HG03354 (cell line): Measurements from ENCODE around the gene ZNF22.
A peak's percentile ranks its signal among the peaks of the same experiment; 100 is the strongest.

Experiments
- ATAC-seq: cut with Tn5 transposase; IDR thresholded peaks from one replicate; pipeline ENCODE4 v1.9.1; 2021; ENCODE audit warnings: mild to moderate bottlenecking; ENCODE audit not compliant: unreplicated experiment, poor library complexity, severe bottlenecking

The ZNF22 gene

DNA sequence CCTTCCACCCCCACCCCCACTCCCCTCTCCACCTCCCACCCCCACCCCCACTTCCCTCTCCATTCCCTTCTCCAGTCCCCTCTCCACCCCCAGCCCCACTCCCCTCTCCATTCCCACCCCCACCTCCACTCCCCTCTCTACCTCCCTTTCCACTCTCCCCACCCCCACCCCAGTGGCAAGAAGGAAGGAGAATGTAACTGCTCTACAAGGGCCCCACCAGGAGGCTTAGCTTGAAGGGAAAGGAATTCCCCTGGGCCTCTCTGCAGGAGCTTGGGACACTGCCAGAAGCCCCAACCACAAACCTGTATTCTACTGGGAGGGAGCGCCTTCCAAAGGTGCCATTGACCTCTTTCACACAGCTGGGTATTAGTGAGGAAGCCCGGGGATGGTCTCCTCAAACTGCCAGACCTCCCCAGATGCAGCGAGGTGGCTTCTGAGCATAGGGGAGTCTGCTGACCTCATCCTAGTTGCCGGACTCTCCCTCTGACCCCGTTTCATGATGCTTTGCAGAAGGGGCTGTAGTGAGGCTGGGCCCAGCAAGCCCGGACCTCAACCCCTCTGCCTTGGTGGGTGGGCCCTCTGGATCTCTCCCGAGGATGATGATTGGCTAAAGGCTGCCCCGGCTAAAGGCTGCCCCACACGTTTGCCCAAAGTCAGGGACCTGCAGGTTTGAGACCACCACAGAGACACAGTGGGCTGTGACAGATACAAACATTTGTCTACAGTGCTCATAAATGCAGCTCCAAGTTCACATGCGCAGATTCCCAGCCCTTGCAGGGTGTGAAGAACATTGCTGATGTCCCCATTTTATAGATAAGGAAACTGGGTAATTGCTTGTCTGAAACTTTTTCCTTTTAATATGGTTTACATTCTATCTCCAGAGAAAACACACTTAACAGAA is 25.0 kb upstream of the ZNF22 start:
- ATAC-seq, result no peak

DNA sequence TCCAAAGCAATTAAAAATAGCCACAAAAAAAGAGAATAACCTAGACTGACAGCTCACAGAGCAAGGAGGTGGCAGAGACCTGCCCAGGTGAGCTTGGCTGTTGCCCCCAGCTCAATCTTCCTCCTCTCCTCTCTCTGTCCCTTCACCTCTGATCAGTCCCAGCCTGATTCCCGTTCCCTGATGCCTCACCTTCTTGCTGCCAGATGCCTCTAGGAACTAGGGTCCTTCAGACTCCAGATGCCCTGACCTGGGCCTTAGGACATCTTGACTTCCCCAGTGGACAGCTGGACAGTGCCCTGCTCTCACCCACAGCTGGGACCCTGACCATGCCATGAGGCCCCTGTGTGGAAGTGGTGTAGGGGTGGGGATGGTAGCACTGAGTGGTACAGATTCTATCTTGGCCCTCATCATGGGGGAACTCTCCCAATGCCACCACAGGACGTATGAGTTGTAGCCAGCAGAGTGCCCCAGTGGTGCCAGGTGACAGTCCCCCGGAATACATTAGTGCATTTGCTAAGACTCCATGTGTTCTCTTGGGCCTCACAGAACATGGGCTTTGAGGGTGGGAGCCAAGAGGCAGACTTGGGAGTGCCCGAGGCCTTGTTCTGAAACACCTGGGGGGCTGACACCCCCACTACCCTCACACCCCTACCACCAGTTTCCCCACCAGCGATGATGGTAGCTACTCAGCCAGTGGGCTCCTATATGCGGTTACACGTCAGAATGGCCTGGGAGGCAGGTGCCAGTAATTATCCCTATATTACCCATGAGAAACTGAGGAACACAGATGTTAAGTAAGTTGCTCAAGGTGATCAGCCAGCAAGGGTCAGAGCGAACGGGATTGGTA is 24.1 kb upstream of the ZNF22 start:
- ATAC-seq, result no peak

DNA sequence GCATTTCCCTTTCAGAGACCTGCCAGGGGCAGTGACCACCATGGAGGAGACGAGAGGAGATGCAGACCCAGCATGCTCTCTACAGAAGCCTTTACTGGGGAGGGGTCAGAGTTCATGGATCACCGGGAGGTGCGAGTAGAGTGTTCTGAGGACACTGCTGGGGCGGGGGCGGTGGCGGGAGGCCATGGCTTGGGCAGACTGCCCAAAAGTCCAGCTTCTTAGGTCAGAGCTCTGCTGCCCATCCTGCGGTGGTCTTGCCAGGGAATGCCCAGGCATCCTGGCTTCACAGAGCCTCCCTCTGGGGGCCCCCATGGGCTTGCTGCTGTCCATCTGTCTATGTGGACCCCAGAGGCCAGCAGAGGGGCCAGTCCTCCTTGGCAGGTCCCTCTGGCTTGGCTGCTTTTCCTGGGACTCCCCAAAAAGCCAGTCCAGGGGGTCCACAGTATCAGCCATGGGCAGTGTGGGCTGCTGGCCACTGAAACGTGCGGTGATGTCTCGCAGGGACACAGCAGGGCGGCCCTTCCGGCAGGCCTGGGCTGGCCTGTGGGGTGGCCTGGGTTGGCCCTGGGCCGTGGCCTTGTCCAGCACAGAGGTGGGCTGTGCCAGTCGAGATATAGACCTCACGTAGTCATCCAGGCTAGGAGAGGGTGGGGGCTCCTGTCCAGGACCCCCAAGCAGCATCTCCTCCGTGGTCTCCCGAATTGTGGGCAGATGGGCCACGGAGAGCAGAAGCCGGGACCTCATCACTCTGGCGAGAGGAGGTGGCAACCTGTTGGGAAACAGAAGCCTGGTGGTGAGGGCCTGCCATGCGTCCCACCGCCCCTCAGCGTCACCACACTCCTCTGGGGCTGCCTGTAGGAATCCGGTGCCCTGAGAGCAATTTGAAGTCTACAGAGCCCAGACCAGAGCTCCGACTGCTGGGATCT is 23.2 kb upstream of the ZNF22 start:
- ATAC-seq, result no peak

GRCh38 chr10:44978213-44978569 is 22.5 kb upstream of the ZNF22 start:
- no peak for ATAC-seq

GRCh38 chr10:44978570-44979280 is 22.0 kb upstream of the ZNF22 start, which contains the start of gene DEPP1:
DEPP1 (minus strand) TSS chr10:44978809; CDS start chr10:44978030, 779 bp downstream.
- no peak for ATAC-seq

DNA sequence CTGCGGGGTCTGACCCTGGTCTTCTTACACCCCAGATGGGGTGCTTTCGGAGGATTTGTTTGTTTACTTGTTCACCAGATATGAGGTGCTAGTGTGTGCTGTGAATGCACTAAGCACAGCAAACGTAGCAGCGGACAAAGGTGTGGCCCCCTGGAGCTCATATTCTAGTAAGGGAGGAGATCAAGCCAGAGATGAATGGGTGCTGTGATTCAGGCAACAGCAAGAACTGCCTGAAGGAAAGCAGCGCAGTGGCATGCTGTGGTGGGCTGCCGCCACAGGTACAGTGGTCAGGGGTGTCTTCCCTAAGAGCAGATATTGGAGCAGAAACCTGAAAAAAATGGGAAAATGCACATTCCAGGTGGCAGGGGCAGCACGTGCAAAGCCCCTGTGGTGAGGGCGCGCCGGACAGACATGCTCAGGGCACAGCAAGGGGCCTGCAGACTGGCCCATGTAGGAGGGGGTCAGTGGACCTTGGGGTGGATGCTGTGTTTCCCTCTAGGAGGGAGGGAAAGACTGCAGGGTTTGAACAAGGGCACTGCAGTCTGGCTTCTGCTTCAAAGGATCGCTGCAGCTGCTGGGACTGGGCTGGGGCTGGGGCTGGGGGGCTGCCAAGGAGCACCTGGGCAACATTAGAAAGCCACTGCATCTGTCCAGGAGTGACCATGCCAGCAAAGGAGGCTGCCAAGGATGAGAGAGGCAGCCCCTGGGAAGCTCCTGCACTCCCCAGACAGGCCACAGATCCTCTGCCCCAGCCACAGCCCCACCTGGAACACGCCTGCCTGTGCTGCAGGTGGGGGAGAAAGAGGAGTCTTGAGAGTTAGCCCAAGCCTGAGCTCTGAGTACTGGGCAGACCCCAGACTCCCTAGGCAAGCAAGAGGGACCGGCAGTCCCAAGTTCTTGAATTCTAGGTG is 21.2 kb upstream of the ZNF22 start:
- no peak for ATAC-seq

DNA sequence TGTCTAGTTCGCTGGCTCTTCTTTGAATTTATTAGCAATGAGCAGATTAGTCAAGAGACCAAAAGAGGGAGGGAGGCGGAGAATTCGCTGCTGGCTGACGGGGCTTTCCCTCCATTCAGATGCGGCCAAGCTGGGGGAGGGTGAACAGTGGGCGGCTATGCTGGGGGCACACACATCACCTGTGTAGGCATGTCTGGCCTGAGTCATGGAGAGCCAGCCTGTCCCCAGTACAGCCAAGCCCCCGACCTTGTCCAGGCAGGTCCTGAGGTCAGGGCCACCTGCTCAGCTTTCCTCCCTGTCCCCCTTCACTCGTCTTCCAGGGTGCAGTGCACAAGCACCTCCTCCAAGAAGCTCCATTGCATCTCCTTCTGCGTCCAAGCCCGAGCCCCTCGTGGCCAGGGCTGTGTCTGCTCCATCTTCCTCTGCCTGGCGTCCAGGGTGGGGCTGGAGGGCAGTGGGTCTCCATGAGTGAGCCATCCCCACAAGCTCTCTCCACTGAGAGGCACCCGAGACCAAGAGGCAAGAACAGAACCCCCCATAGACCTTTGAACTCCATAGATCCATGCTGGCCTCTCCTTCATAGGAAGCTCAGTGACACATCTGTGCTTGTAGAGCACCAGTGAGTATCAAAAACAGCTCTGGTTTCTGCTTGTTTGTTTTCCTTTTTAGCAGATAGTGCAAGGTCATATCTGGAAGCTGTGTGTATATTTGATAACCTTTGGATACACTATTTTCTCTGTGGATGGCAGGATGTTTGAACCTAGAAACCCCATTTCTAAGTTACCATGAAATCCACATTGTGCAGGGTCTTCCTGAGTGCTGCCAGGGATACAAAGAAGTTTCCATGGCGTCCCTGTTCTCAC is 20.2 kb upstream of the ZNF22 start:
- ATAC-seq, result no peak

GRCh38 chr10:44981172-44982113 is 19.3 kb upstream of the ZNF22 start:
- ATAC-seq, result peak; percentile 53

GRCh38 chr10:44982114-44982460 is 18.6 kb upstream of the ZNF22 start:
- ATAC-seq, result no peak

- no peak for ATAC-seq
These were observed 18.2 kb upstream of the ZNF22 start for GRCh38 chr10:44982496-44982895.

GRCh38 chr10:44983066-44983894 is 17.4 kb upstream of the ZNF22 start:
- no peak for ATAC-seq

- no peak for ATAC-seq
These were observed 16.8 kb upstream of the ZNF22 start for GRCh38 chr10:44983895-44984278.

GRCh38 chr10:44984671-44985101 is 16.0 kb upstream of the ZNF22 start:
- no peak for ATAC-seq

DNA sequence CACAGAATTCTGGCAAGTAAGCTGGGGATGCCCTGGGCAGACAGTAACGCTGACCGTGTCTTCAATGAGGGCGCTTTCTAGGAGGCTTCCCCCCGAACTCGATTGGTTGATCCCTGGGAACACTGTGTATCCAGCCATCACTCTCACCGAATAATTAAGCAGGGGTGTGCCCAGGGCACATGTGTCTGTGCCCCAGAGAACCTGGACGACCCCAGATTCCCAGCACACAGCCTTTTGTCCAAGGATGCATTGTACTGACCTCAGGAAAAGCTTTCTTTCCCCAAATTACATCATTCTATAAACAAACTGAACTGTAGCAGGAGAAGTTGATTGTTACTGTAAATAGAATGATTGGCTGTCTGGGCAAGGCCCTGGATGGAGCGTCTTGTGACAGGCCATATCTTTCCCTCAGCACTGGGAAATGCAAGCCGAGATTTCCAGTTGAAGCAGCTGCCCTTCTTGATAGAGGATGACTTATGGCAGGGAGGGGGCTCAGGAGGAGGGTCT is 15.5 kb upstream of the ZNF22 start:
- ATAC-seq, result no peak

- no peak for ATAC-seq
These were observed 14.5 kb upstream of the ZNF22 start for GRCh38 chr10:44986179-44986578.
